Measurements from ENCODE around the gene GRSF1.

DNA sequence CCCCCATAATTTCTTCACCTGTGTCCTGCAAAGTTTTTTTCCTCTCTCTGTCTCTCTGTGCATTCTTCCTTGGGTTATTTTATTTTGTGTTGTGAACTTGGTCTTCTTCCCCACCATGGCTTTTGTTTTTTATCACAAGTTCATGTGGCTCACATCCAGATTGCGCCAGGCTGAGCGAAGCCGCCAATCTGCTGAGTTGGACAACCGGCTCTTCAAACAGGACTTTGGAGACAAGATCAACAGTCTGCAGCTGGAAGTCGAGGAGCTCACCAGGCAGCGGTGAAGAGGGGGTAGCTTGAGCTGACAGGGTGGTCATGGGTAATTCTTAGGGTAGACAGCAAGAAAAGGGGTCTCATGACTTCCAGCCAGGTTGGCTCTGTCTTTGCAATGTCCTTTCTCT lies 46.1 kb downstream of the GRSF1 start:
- TF ChIP-seq POLR2A (IDR thresholded peaks at IDR 0.05; ENCODE audit: low read depth, low read length) (no peak), TAF1 (IDR thresholded peaks at IDR 0.05; ENCODE audit: low read depth, low read length) (no peak), POLR2AphosphoS5 (IDR thresholded peaks at IDR 0.05; ENCODE audit: low read depth, low read length) (no peak), SPI1 (IDR thresholded peaks at IDR 0.05; ENCODE audit: low read depth, low read length) (no peak), POU2F2 (IDR thresholded peaks at IDR 0.05; ENCODE audit: low read depth, low read length) (no peak), PAX5 (IDR thresholded peaks at IDR 0.05; ENCODE audit: insufficient read depth, low read length, severe bottlenecking) (no peak)
